ENCODE results near the gene SNW1. TPM values are rescaled to one million over a fixed set of nuclear protein-coding genes. Genes with fewer than 3 reads are reported as not detected.

SNW1 gene
- total and polyA plus RNA-seq, 9 donors, result 29.2 to 87.8 (median 69.8) TPM

DNA sequence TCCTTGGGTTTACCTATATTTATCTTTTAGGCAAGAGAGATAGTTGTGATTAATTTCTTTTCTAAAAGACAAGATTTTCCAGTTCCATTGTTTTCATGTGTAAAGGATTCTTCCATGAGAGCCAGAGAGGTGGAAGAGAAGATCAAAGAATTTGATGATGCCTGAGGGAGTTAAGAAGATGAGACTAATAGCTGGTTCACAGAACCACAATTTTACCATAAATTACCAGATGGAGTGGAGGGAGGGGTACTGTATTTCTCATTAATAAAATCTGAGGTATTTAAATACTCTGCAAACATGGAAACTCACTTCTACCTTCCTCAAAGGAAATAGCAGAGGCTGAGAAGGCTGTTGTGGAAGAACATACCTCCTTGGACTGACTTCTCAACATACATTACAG is 87.8 kb downstream of the SNW1 start:
- no peak for DNase-seq
- intact Hi-C loops (cut with DNase I), result no loop called here
- H3K4me3 ChIP-seq, result no peak overlapping the region
- peaks cover 1% of the 10 kb centered on the region for H3K4me1 ChIP-seq (ENCODE audit: insufficient read depth)
- TF ChIP-seq, protein P1, sequence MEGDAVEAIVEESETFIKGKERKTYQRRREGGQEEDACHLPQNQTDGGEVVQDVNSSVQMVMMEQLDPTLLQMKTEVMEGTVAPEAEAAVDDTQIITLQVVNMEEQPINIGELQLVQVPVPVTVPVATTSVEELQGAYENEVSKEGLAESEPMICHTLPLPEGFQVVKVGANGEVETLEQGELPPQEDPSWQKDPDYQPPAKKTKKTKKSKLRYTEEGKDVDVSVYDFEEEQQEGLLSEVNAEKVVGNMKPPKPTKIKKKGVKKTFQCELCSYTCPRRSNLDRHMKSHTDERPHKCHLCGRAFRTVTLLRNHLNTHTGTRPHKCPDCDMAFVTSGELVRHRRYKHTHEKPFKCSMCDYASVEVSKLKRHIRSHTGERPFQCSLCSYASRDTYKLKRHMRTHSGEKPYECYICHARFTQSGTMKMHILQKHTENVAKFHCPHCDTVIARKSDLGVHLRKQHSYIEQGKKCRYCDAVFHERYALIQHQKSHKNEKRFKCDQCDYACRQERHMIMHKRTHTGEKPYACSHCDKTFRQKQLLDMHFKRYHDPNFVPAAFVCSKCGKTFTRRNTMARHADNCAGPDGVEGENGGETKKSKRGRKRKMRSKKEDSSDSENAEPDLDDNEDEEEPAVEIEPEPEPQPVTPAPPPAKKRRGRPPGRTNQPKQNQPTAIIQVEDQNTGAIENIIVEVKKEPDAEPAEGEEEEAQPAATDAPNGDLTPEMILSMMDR (IDR thresholded peaks at IDR 0.05), result no peak
- TF ChIP-seq POLR2A (IDR thresholded peaks at IDR 0.05), result no peak
- TF ChIP-seq EP300 (IDR thresholded peaks at IDR 0.05), result no peak
- H3K27me3 ChIP-seq, result no peaks in the 10 kb centered on the region
- H3K9me3 ChIP-seq, result no peaks in the 10 kb centered on the region
- H3K36me3 ChIP-seq, result no peaks in the 10 kb centered on the region
- H3K27ac ChIP-seq, result no peak overlapping the region

Other genes with a start within 250 kb of the SNW1 start
- gene SPTLC2, start 144.5 kb downstream of the SNW1 start, total RNA-seq, result 10 to 100 TPM; 13.1 to 31.1 (median 22.2) TPM
- gene SPTLC2, start 144.5 kb downstream of the SNW1 start, polyA plus RNA-seq, result 10 to 100 TPM in 1 of 2 donors, 1 to 10 TPM in 1; 8.0 to 18.4 TPM
- 10 to 100 TPM in 3 of 7 donors, 1 to 10 TPM in 4; 8.4 to 13.3 (median 9.9) TPM for gene ALKBH1, start 53.1 kb downstream of the SNW1 start, total RNA-seq
- 10 to 100 TPM; 10.8 to 12.8 TPM for gene ALKBH1, start 53.1 kb downstream of the SNW1 start, polyA plus RNA-seq
- gene SLIRP, start 53.1 kb downstream of the SNW1 start, total RNA-seq, result 100 to 1,000 TPM in 2 of 7 donors, 10 to 100 TPM in 5; 61.6 to 142 (median 75.3) TPM
- gene SLIRP, start 53.1 kb downstream of the SNW1 start, polyA plus RNA-seq, result 100 to 1,000 TPM in 1 of 2 donors, 10 to 100 TPM in 1; 88.4 to 146 TPM
- gene ADCK1, start 39.0 kb upstream of the SNW1 start, total RNA-seq, result 1 to 10 TPM; 1.7 to 7.9 (median 7.2) TPM
- gene ADCK1, start 39.0 kb upstream of the SNW1 start, polyA plus RNA-seq, result 1 to 10 TPM; 3.5 to 3.9 TPM